ENCODE measurements around the gene INPP4B.
"Not testable (repeated sequence)": the region's sequence is repeated elsewhere in the genome, so short reads cannot be mapped to it uniquely, and the experiment has no call there.

INPP4B gene

GRCh38 chr4:142405021-142405694, 440.9 kb downstream of the INPP4B start:
- DNase-seq = no peak

GRCh38 chr4:142404191-142404611, 441.9 kb downstream of the INPP4B start:
- DNase-seq = no peak

GRCh38 chr4:142402900-142403299, 443.2 kb downstream of the INPP4B start:
- DNase-seq = no peak

GRCh38 chr4:142402156-142402555, 443.9 kb downstream of the INPP4B start:
- no peak for DNase-seq

- DNase-seq = not testable (repeated sequence)
These were observed 448.6 kb downstream of the INPP4B start for GRCh38 chr4:142397364-142397991.

- DNase-seq = no peak
These were observed 449.8 kb downstream of the INPP4B start for GRCh38 chr4:142396279-142396678.

- DNase-seq = no peak
These were observed 453.0 kb downstream of the INPP4B start for GRCh38 chr4:142393127-142393526.

GRCh38 chr4:142386856-142387255, 459.2 kb downstream of the INPP4B start:
- no peak for DNase-seq

- DNase-seq = no peak
These were observed 459.7 kb downstream of the INPP4B start for GRCh38 chr4:142386449-142386848.

GRCh38 chr4:142383800-142384470, 462.2 kb downstream of the INPP4B start:
- DNase-seq = no peak

- no peak for DNase-seq
These were observed 462.7 kb downstream of the INPP4B start for GRCh38 chr4:142383354-142383753.

- DNase-seq = no peak
These were observed 466.0 kb downstream of the INPP4B start for GRCh38 chr4:142380052-142380602.

GRCh38 chr4:142379277-142380051, 466.6 kb downstream of the INPP4B start:
- DNase-seq = no peak

- no peak for DNase-seq
These were observed 467.9 kb downstream of the INPP4B start for GRCh38 chr4:142378179-142378578.

- no peak for DNase-seq
These were observed 468.6 kb downstream of the INPP4B start for GRCh38 chr4:142377342-142378091.

- DNase-seq = no peak
These were observed 469.9 kb downstream of the INPP4B start for GRCh38 chr4:142376204-142376603.

GRCh38 chr4:142373610-142374009, 472.5 kb downstream of the INPP4B start:
- DNase-seq = no peak

GRCh38 chr4:142372530-142373260, 473.4 kb downstream of the INPP4B start:
- DNase-seq = no peak

- no peak for DNase-seq
These were observed 477.0 kb downstream of the INPP4B start for GRCh38 chr4:142369141-142369540.

- DNase-seq = no peak
These were observed 478.5 kb downstream of the INPP4B start for GRCh38 chr4:142367418-142368180.

- DNase-seq = peak; percentile 41
These were observed 479.3 kb downstream of the INPP4B start for GRCh38 chr4:142366769-142367181.

Measured in NCI-H446 treated with DMSO at 0.1 percent for 48 hours (cell line).